D721Med (cell line): ENCODE results near the gene MRPL51.
"Not testable (repeated sequence)": the region's sequence is repeated elsewhere in the genome, so short reads cannot be mapped to it uniquely, and the experiment has no call there.

Experiments
- DNase-seq: peaks from one replicate; pipeline ENCODE4 v3.0.0; 2011; ENCODE audit warnings: low spot score; ENCODE audit not compliant: insufficient read length
- FAIRE-seq: peaks from 2 replicates; lab custom pipeline; 2011; peaks lifted over from hg19 to GRCh38; lab: Jason Lieb, UNC
- CTCF ChIP-seq: IDR thresholded peaks from 2 replicates; pipeline ENCODE4 v1.5.1; 2012; ENCODE audit warnings: mild to moderate bottlenecking, control low read depth; ENCODE audit not compliant: insufficient read depth; ENCODE audit errors: missing control alignments

Gene MRPL51

DNA sequence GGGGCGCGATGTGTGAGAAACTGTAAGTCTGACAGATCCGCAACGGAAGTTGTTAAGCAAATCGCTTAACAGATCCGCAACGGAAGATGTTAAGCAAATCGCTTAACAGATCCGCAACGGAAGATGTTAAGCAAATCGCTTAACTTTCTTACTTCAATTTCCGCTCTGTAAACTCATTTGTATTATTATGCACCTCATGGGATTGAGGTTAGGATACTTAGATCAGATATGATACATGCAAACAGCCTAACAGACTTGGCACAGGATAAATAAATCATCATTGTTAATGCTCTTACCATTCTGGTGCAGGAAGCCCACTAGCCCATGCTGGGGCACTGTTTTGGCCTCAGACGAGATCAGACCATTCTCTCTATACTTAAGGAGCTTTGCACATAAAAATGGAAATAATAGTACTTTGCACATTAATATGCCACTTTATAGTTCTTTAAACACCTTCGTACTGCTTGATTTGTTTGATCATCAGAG lies 1.2 kb upstream of the MRPL51 start:
- no peak for TF ChIP-seq CTCF
- FAIRE-seq, result no peak
- DNase-seq, result no peak

DNA sequence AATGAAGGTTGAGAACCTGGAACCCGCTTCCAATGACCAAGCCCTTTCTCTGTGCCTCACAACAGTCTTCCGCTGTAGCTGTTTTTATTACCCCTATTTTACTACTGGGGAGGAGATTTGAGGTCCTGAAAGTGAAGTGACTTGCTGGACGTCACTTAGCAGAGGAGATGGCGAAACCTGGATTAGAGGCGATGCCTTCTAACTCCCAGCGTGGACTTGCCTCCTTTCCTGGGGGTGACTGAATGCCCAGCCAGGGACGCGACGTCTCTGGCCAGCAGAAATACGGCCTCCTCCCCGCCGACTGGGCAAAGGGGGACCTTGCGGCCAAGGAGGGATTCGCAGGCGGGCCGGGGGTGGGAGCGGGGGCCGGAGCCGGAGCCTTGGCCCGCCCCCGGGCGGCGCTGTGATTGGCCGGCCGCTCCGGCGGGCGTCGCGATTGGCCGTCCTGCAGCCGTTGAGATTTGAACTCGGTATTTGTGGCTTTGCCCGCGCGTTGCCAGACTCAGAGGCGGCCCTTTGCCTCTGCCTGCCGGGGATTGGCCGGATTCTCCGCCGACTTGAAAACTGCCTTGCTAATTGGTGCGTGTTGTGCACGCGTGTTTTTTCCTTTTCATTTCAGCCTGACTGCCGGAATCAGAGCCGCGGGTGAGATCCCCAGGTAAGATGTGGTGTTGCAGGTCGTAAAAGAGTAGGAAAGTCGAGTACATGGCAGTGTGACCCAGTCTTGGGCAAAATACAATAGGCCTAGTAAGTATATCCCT lies 615 bp upstream of the MRPL51 start, which contains the start of gene NCAPD2:
Gene NCAPD2 (plus strand): TSS at position 606 of the 761 bp plus-strand sequence. CDS start 997 bp downstream, outside the sequence.
- FAIRE-seq (no peak), DNase-seq (peak; percentile 57)
- TF ChIP-seq CTCF, result no peak

DNA sequence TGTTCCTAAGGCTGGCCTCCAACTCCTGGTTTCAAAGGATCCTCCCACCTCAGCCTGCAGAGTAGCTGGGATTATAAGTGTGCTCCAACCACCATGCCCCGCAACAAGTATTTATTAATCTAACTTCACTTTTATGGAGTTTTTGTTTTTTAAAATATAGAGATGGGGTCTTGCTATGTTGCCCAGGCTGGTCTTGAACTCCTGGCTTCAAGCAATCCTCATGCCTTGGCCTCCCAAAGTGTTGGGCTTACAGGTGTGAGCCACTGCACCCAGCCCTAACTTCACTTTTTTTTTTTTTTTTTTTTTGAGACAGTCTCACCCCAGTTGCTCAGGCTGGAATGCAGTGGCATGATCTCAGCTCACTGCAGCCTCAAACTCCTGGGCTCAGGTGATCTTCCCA lies 2.4 kb downstream of the MRPL51 start:
- DNase-seq, FAIRE-seq: not testable (repeated sequence)

GRCh38 chr12:6489449-6489848 lies 3.6 kb downstream of the MRPL51 start:
- DNase-seq (no peak), FAIRE-seq (no peak)
- no peak for TF ChIP-seq CTCF

- FAIRE-seq, result no peak
- no peak for DNase-seq
- no peak for TF ChIP-seq CTCF
These were observed 4.8 kb downstream of the MRPL51 start for GRCh38 chr12:6488240-6488639.

GRCh38 chr12:6478416-6478815 lies 14.6 kb downstream of the MRPL51 start:
- no peak for FAIRE-seq
- DNase-seq, result no peak
- no peak for TF ChIP-seq CTCF

- not testable (repeated sequence) for FAIRE-seq, DNase-seq
These were observed 15.3 kb downstream of the MRPL51 start for GRCh38 chr12:6477601-6478377.

GRCh38 chr12:6476489-6476888 lies 16.6 kb downstream of the MRPL51 start:
- DNase-seq, result no peak
- no peak for TF ChIP-seq CTCF
- FAIRE-seq, result no peak

DNA sequence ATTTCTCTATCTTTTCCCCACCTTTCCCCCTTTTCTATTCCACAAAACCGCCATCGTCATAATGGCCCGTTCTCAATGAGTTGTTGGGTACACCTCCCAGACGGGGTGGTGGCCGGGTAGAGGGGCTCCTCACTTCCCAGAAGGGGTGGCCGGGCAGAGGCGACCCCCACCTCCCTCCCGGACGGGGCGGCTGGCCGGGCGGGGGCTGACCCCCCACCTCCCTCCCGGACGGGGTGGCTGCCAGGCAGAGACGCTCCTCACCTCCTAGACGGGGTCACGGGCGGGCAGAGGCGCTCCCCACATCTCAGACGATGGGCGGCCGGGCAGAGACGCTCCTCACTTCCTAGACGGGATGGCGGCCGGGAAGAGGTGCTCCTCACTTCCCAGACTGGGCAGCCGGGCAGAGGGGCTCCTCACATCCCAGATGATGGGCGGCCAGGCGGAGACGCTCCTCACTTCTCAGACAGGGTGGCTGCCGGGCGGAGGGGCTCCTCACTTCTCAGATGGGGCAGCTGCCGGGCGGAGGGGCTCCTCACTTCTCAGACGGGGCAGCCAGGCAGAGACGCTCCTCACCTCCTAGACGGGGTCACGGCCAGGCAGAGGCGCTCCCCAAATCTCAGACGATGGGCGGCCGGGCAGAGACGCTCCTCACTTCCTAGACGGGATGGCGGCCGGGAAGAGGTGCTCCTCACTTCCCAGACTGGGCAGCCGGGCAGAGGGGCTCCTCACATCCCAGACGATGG lies 17.7 kb downstream of the MRPL51 start:
- not testable (repeated sequence) for DNase-seq, FAIRE-seq
